ENCODE measurements around the gene NUDT19.

DNA sequence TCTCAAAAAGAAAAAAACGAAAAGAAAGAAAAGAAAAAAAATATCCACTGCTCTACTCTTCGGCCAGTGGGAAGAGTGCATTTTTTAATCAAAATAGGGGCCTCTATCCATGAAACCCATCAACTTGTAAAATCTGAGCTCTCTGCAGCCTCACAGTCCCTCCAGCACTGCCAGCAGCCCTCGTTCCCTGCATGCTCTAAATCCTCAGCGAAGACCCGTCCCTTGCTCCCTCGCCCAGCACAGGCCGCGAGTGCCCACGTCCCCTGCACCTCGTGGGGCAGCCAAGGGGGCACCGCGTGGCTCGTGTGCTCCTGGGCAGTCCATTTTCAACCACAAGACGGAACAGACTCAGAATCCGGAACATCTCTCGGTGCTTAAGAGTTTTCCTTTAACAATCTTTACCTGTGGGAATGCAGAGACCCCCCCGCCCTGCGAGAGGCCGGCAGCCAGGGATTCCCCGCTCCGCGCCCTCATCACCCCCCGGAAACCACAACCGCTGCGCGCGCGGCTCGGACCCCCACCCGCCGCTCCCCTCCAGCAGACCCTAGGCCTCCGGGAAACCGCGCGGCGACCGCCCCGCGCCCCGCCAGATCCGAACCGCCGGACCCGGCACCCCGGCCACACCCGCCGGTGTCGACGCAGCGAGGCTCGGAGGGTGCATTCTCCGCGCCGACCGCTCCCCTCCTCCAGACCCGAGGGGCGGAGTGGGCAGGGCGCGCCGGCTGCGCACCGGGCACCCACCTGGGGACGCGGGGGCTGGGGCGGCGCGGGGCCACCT lies 17.3 kb upstream of the NUDT19 start:
- TF ChIP-seq, protein P1, sequence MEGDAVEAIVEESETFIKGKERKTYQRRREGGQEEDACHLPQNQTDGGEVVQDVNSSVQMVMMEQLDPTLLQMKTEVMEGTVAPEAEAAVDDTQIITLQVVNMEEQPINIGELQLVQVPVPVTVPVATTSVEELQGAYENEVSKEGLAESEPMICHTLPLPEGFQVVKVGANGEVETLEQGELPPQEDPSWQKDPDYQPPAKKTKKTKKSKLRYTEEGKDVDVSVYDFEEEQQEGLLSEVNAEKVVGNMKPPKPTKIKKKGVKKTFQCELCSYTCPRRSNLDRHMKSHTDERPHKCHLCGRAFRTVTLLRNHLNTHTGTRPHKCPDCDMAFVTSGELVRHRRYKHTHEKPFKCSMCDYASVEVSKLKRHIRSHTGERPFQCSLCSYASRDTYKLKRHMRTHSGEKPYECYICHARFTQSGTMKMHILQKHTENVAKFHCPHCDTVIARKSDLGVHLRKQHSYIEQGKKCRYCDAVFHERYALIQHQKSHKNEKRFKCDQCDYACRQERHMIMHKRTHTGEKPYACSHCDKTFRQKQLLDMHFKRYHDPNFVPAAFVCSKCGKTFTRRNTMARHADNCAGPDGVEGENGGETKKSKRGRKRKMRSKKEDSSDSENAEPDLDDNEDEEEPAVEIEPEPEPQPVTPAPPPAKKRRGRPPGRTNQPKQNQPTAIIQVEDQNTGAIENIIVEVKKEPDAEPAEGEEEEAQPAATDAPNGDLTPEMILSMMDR (IDR thresholded peaks at IDR 0.05) = no peak
- TF ChIP-seq POLR2A (IDR thresholded peaks at IDR 0.05) = no peak

Data from testis (tissue), 2 donors.